SK-N-SH (cell line): ENCODE data around the gene LSM3. TPM values are rescaled to one million over a fixed set of nuclear protein-coding genes. Genes with fewer than 3 reads are reported as not detected.

Source experiments
- CTCF ChIA-PET: fragments of 300-600, 350-600 bp; formaldehyde crosslinking; extraction: SDS; loops from one replicate; lab custom pipeline; 2021; lab: Yijun Ruan, JAX
- POLR2A ChIA-PET: fragments of 350-600 bp; sonication (Branson Sonifier 250); formaldehyde crosslinking; extraction: SDS; loops from one replicate; lab custom pipeline; 2020; ENCODE audit warnings: antibody characterized with exemption, inconsistent platforms; lab: Yijun Ruan, JAX
- DNase-seq: peaks from one replicate; pipeline ENCODE4 v3.0.0; 2012
- H2AFZ ChIP-seq: fragments of 200-600 bp; sonication (generic); 2 replicates; pipeline ENCODE4 v1.8.1; 2016; ENCODE audit warnings: antibody characterized with exemption, mild to moderate bottlenecking, low read depth
- H3F3A ChIP-seq: fragments of 200-600 bp; sonication (generic); replicated peaks from 2 replicates; pipeline ENCODE3; 2016; ENCODE audit warnings: antibody characterized with exemption, mild to moderate bottlenecking; ENCODE audit not compliant: insufficient read depth
- H3K27ac ChIP-seq, 2 experiments: fragments of 200-500 bp in 1 of 2; fragments of 200-600 bp in 1 of 2; sonication (Bioruptor generic) in 1 of 2; sonication (generic), shearing (Covaris generic) in 1 of 2; 2 replicates each; pipeline versions ENCODE4 v1.5.1 to v1.6.1; 2014 to 2016; ENCODE audit warnings: low read depth in 2 of 2, inconsistent platforms in 1 of 2, low read length in 1 of 2, mild to moderate bottlenecking in 1 of 2, mixed read lengths in 1 of 2
- H3K27me3 ChIP-seq: fragments of 200-600 bp; sonication (generic), shearing (Covaris generic); 2 replicates; pipeline ENCODE4 v1.6.1; 2016; ENCODE audit warnings: mixed run types; ENCODE audit not compliant: insufficient read depth
- H3K36me3 ChIP-seq, 2 experiments: fragments of 200-500 bp in 1 of 2; fragments of 200-600 bp in 1 of 2; sonication (Bioruptor generic) in 1 of 2; sonication (generic) in 1 of 2; replicated peaks in 1 of 2; 2 replicates each; pipeline versions ENCODE3 to v1.5.1; 2014 to 2016; ENCODE audit warnings: low read length in 1 of 2, mild to moderate bottlenecking in 1 of 2; ENCODE audit not compliant: insufficient read depth in 2 of 2, control insufficient read depth in 1 of 2
- H3K4me1 ChIP-seq, 2 experiments: fragments of 200-500 bp in 1 of 2; fragments of 200-600 bp in 1 of 2; sonication (Bioruptor generic) in 1 of 2; sonication (generic), shearing (Covaris generic) in 1 of 2; 2 replicates each; pipeline versions ENCODE4 v1.5.1 to v1.6.1; 2014 to 2016; ENCODE audit warnings: low read depth in 1 of 2, low read length in 1 of 2, mixed run types in 1 of 2; ENCODE audit not compliant: insufficient read depth in 2 of 2, control insufficient read depth in 1 of 2
- H3K4me2 ChIP-seq: fragments of 200-600 bp; sonication (generic), shearing (Covaris generic); 2 replicates; pipeline ENCODE4 v1.6.1; 2017; ENCODE audit warnings: mixed run types
- H3K4me3 ChIP-seq, 2 experiments: fragments of 200-500 bp in 1 of 2; fragments of 200-600 bp in 1 of 2; sonication (Bioruptor generic) in 1 of 2; sonication (generic), shearing (Covaris generic) in 1 of 2; 2 replicates each; pipeline versions ENCODE4 v1.5.1 to v1.8.1; 2014 to 2016; ENCODE audit warnings: low read depth in 2 of 2, inconsistent platforms in 1 of 2, low read length in 1 of 2, mild to moderate bottlenecking in 1 of 2, mixed read lengths in 1 of 2, moderate library complexity in 1 of 2
- H3K79me2 ChIP-seq: fragments of 200-600 bp; sonication (generic); 2 replicates; pipeline ENCODE4 v1.8.1; 2017; ENCODE audit warnings: mild to moderate bottlenecking; ENCODE audit not compliant: insufficient read depth
- H3K9ac ChIP-seq: fragments of 200-600 bp; sonication (generic); 2 replicates; pipeline ENCODE4 v1.6.1; 2017; ENCODE audit warnings: mixed run types
- H3K9me2 ChIP-seq: fragments of 200-600 bp; sonication (generic); 2 replicates; pipeline ENCODE4 v1.6.1; 2017; ENCODE audit warnings: mixed run types
- H3K9me3 ChIP-seq: fragments of 200-600 bp; sonication (generic); 2 replicates; pipeline ENCODE4 v1.6.1; 2017; ENCODE audit warnings: mixed run types, mild to moderate bottlenecking, moderate library complexity
- H4K20me1 ChIP-seq: fragments of 200-600 bp; sonication (generic); 2 replicates; pipeline ENCODE4 v1.6.1; 2017; ENCODE audit warnings: mild to moderate bottlenecking, mixed run types; ENCODE audit not compliant: insufficient read depth
- CTCF ChIP-seq: fragments of 200-600 bp; sonication (generic); IDR thresholded peaks from 2 replicates; pipeline ENCODE4 v1.6.1; 2017; ENCODE audit warnings: antibody characterized with exemption, mild to moderate bottlenecking, moderate library complexity
- EP300 ChIP-seq, 2 experiments: IDR thresholded peaks; 2 replicates each; pipeline versions ENCODE4 v1.4.0 to v1.6.1; 2012; ENCODE audit warnings: borderline replicate concordance in 1 of 2, low read depth in 1 of 2, low read length in 1 of 2
- EZH2phosphoT487 ChIP-seq: fragments of 200-600 bp; sonication (generic); IDR thresholded peaks from 2 replicates; pipeline ENCODE4 v1.6.1; 2017; ENCODE audit warnings: low read depth, mixed run types, mild to moderate bottlenecking, antibody characterized with exemption, moderate library complexity, borderline replicate concordance
- FOSL2 ChIP-seq: IDR thresholded peaks from 2 replicates; pipeline ENCODE4 v1.4.0; 2012; ENCODE audit warnings: low read depth, mild to moderate bottlenecking, moderate library complexity, borderline replicate concordance
- IRF3 ChIP-seq: fragments of 150-350 bp; IDR thresholded peaks from 2 replicates; pipeline ENCODE4 v1.6.1; 2016; ENCODE audit warnings: mild to moderate bottlenecking, low read depth, low read length
- JUND ChIP-seq: IDR thresholded peaks from 2 replicates; pipeline ENCODE4 v1.4.0; 2012
- MAX ChIP-seq: IDR thresholded peaks from 2 replicates; pipeline ENCODE4 v1.4.0; 2012; ENCODE audit warnings: low read depth
- MXI1 ChIP-seq: IDR thresholded peaks from 2 replicates; pipeline ENCODE4 v1.6.1; 2012; ENCODE audit warnings: mild to moderate bottlenecking, low read depth, low read length, improper control_type of control experiment
- PBX3 ChIP-seq: IDR thresholded peaks from 2 replicates; pipeline ENCODE4; 2012
- POLR2AphosphoS5 ChIP-seq: IDR thresholded peaks from 2 replicates; pipeline ENCODE4 v1.6.1; 2012; ENCODE audit warnings: low read depth, low read length
- RAD21 ChIP-seq: IDR thresholded peaks from 2 replicates; pipeline ENCODE4 v1.6.1; 2012; ENCODE audit warnings: mild to moderate bottlenecking, low read length
- RFX5 ChIP-seq: IDR thresholded peaks from 2 replicates; pipeline ENCODE4 v1.6.1; 2012; ENCODE audit warnings: mild to moderate bottlenecking, improper control_type of control experiment, low read length
- TAF1 ChIP-seq: IDR thresholded peaks from 2 replicates; pipeline ENCODE4 v1.6.1; 2012; ENCODE audit warnings: low read depth, mild to moderate bottlenecking, low read length, moderate library complexity, borderline replicate concordance
- TCF12 ChIP-seq: IDR thresholded peaks from 2 replicates; pipeline ENCODE4 v1.4.0; 2012
- WGBS: methylation state at CpG from one replicate; pipeline ENCODE4 v1.1.6; 2017; ENCODE audit warnings: low lambda C conversion rate; 5-methylcytosine and 5-hydroxymethylcytosine counted together
- polyA plus RNA-seq, 3 experiments: library from polyadenylated mRNA; depleted of rRNA; stranded (reverse); fragments of >200 nt; gene quantifications; 2 replicates each; pipeline ENCODE4 v1.2.3, GENCODE V29; 2012

Gene LSM3
- polyA plus RNA-seq, 1 of the 3 experiments (the other 2 are of a cell fraction), result 5.1 TPM

GRCh38 chr3:14172496-14172895 lies 6.1 kb upstream of the LSM3 start:
- Histone ChIP-seq H3K9me2 (no peaks in the 10 kb centered on the region), H2AFZ (no peak overlapping the region), H3K9ac (no peak overlapping the region), H3K27me3 (no peaks in the 10 kb centered on the region), H3K36me3 (peaks cover 49 to 56% of the 10 kb centered on the region in 2 experiments), H3K4me1 (peaks cover 30 to 64% of the 10 kb centered on the region in 2 experiments), H3K9me3 (no peaks in the 10 kb centered on the region), H3K27ac (peak overlapping the region in 1 of 2 experiments; percentile 98; a peak in 3 of 4 replicates), H4K20me1 (peaks cover 14% of the 10 kb centered on the region; the same call in 1 of the 2 replicates), H3K79me2 (peaks cover 80% of the 10 kb centered on the region), H3F3A (peaks cover 52% of the 10 kb centered on the region), H3K4me2 (no peak overlapping the region), H3K4me3 (no peak overlapping the region)
- DNase-seq, result no peak
- POLR2A ChIA-PET, result no interaction called here
- 93% methylated on average over 5 of the region's 5 CpGs for WGBS
- CTCF ChIA-PET, result interaction anchor here (1.4 to 3.9 kb wide), 2 partner anchors 31 to 276 kb away, joined by 5 to 13 read pairs; no protein-coding TSS in a partner anchor
- no peak for TF ChIP-seq PBX3
- no peak for TF ChIP-seq MAX
- no peak for TF ChIP-seq EP300 (IDR thresholded peaks at IDR 0.05; ENCODE audit: borderline replicate concordance in 1 of 2, low read depth in 1 of 2, low read length in 1 of 2)
- TF ChIP-seq TAF1, result no peak
- TF ChIP-seq JUND, result no peak
- TF ChIP-seq EZH2phosphoT487, result no peak
- TF ChIP-seq CTCF, result no peak
- TF ChIP-seq RFX5, result no peak
- TF ChIP-seq IRF3, result no peak
- no peak for TF ChIP-seq MXI1
- no peak for TF ChIP-seq FOSL2
- TF ChIP-seq RAD21, result no peak
- no peak for TF ChIP-seq POLR2AphosphoS5

GRCh38 chr3:14174483-14174882 lies 4.1 kb upstream of the LSM3 start:
- Histone ChIP-seq H3K4me1 (peaks cover 35 to 61% of the 10 kb centered on the region in 2 experiments), H3K36me3 (peaks cover 30 to 37% of the 10 kb centered on the region in 2 experiments), H3K79me2 (peaks cover 75% of the 10 kb centered on the region), H3K27ac (peak overlapping the region in 1 of 2 experiments; percentile 62), H3K9me2 (no peaks in the 10 kb centered on the region), H3K4me3 (peak overlapping the region in 1 of 2 experiments; percentile 90; a peak in 1 of 4 replicates), H3K27me3 (no peaks in the 10 kb centered on the region), H3K4me2 (peak overlapping the region; percentile 90), H3K9ac (peak overlapping the region; percentile 25; the same call in 1 of the 2 replicates), H2AFZ (no peak overlapping the region), H3K9me3 (no peaks in the 10 kb centered on the region), H3F3A (peaks cover 46% of the 10 kb centered on the region), H4K20me1 (peaks cover 14% of the 10 kb centered on the region; the same call in 1 of the 2 replicates)
- POLR2A ChIA-PET, result no interaction called here
- CTCF ChIA-PET, result interaction anchor here (1.2 to 3.9 kb wide), 2 partner anchors 29 to 278 kb away, joined by 3 to 13 read pairs; no protein-coding TSS in a partner anchor
- no peak for TF ChIP-seq MXI1
- TF ChIP-seq TCF12, result 0 out of 2 replicates have a peak, but pooled peaks have one; percentile 14
- WGBS, result 49% methylated on average over 2 of the region's 2 CpGs
- DNase-seq, result no peak
